ENCODE data around the gene CHCHD10.

DNA sequence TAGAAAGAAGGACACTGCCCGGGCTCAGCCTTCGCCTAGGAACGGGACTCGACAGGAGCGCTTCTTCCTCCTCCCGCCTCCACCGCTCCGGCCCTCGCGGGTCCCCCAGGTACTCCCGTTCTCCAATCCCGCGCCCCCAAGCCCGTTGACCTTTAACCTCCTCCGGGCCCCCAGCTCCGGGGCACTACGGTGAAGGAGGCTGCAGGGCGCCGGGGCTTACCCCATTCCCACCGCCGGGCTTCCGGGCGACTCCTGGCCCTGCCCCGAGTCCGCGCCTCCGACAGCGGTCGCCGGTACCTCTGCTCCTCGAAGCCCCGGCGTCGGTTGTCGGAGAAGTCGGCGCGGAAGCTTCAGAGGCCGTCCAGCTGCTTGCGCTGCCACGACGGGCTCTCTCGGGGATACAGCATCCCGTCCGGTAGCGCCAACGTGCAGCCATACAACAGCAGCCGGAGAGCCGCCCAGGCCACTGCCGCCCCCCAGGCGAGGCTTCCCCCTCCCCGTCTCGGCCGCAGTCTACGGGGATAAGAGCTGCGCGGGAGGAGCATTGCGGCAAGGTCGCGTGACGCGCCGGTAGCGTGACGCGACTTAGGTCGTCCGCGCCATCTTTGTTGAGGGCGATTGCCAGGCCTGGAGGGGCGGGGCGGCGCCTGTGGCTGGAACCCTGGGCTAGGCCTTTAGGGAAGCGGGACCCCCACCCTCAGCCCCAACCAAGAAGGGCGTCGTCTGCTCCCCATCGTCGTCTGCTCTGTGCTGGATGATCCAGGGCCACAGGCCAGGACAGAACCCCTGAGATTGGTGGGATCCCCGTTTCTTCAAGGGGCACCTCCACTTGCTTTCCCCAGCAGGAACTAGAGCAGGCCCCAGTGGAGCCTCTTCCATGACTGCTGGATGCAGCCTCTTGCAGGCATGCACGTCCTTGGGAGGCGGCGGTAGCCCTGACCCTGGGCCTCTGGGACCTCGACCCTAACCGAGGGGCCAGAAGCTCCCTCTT, 50.7 kb downstream of the CHCHD10 start:
- TF ChIP-seq EZH2 (IDR thresholded peaks at IDR 0.05; ENCODE audit: borderline replicate concordance, low read depth, low read length, severe bottlenecking) (no peak), CTCF (IDR thresholded peaks at IDR 0.05; ENCODE audit: borderline replicate concordance, extremely low read depth, low read length, poor library complexity, severe bottlenecking) (peak; percentile 4)
